Subcutaneous abdominal adipose tissue (tissue), 5 donors: Measurements from ENCODE around the gene ELMO1.

Experiments used
- H3K27ac ChIP-seq: one replicate; pipeline ENCODE4 v1.7.0; 2013; ENCODE audit warnings: low read depth, mild to moderate bottlenecking, inconsistent platforms, low read length, moderate library complexity
- H3K27me3 ChIP-seq, 5 donors: one replicate each; pipeline ENCODE4 v1.7.0; 2013; ENCODE audit warnings: low read length in 5 of 5, inconsistent platforms in 1 of 5; ENCODE audit not compliant: control insufficient read depth in 5 of 5, insufficient read depth in 4 of 5
- H3K36me3 ChIP-seq, 5 donors: one replicate each; pipeline ENCODE4 v1.7.0; 2013; ENCODE audit warnings: low read length in 5 of 5; ENCODE audit not compliant: control insufficient read depth in 5 of 5, insufficient read depth in 5 of 5
- H3K4me1 ChIP-seq, 5 donors: one replicate each; pipeline ENCODE4 v1.7.0; 2013; ENCODE audit warnings: low read length in 5 of 5, mild to moderate bottlenecking in 3 of 5, moderate library complexity in 1 of 5; ENCODE audit not compliant: control insufficient read depth in 5 of 5, insufficient read depth in 5 of 5
- H3K4me3 ChIP-seq, 5 donors: one replicate each; pipeline ENCODE4 v1.7.0; 2013; ENCODE audit warnings: low read length in 5 of 5, low read depth in 1 of 5
- H3K9ac ChIP-seq, 5 donors: one replicate each; pipeline ENCODE4 v1.7.0; 2013; ENCODE audit warnings: low read length in 5 of 5, mild to moderate bottlenecking in 4 of 5, moderate library complexity in 3 of 5
- H3K9me3 ChIP-seq, 5 donors: one replicate each; pipeline ENCODE4 v1.7.0; 2013; ENCODE audit warnings: low read length in 5 of 5; ENCODE audit not compliant: control insufficient read depth in 5 of 5
- donor health status: healthy.
- donor health status: healthy.
- donor health status: healthy.
- donor health status: healthy.
- donor health status: healthy.

The ELMO1 gene

GRCh38 chr7:36887233-36887632, 561.4 kb downstream of the ELMO1 start:
- H3K27me3 ChIP-seq: no peaks in the 10 kb centered on the region

GRCh38 chr7:36884910-36885309, 563.8 kb downstream of the ELMO1 start:
- H3K4me1 ChIP-seq: peaks cover 0 to 9% (median 0%) of the 10 kb centered on the region in 5 donors
- H3K36me3 ChIP-seq: peaks cover 2 to 28% (median 4%) of the 10 kb centered on the region in 5 donors
- H3K27ac ChIP-seq: no peak overlapping the region
- H3K9me3 ChIP-seq: no peaks in the 10 kb centered on the region
- no peak overlapping the region for H3K4me3 ChIP-seq
- H3K9ac ChIP-seq: no peak overlapping the region
- H3K27me3 ChIP-seq: no peaks in the 10 kb centered on the region

More at GRCh38 chr7:36887233-36887632, 561.4 kb downstream of the ELMO1 start:
- no peak overlapping the region for H3K27ac ChIP-seq
- no peaks in the 10 kb centered on the region for H3K9me3 ChIP-seq
- H3K4me1 ChIP-seq: no peaks in the 10 kb centered on the region
- no peak overlapping the region for H3K9ac ChIP-seq
- H3K36me3 ChIP-seq: peaks cover 2 to 28% (median 4%) of the 10 kb centered on the region in 5 donors
- H3K4me3 ChIP-seq: no peak overlapping the region

GRCh38 chr7:36884351-36884750, 564.3 kb downstream of the ELMO1 start:
- H3K36me3 ChIP-seq: peaks cover 2 to 28% (median 4%) of the 10 kb centered on the region in 5 donors
- H3K27ac ChIP-seq: no peak overlapping the region
- H3K27me3 ChIP-seq: no peaks in the 10 kb centered on the region
- no peaks in the 10 kb centered on the region for H3K9me3 ChIP-seq
- no peak overlapping the region for H3K9ac ChIP-seq
- H3K4me3 ChIP-seq: no peak overlapping the region
- H3K4me1 ChIP-seq: peaks cover 0 to 9% (median 0%) of the 10 kb centered on the region in 5 donors

DNA sequence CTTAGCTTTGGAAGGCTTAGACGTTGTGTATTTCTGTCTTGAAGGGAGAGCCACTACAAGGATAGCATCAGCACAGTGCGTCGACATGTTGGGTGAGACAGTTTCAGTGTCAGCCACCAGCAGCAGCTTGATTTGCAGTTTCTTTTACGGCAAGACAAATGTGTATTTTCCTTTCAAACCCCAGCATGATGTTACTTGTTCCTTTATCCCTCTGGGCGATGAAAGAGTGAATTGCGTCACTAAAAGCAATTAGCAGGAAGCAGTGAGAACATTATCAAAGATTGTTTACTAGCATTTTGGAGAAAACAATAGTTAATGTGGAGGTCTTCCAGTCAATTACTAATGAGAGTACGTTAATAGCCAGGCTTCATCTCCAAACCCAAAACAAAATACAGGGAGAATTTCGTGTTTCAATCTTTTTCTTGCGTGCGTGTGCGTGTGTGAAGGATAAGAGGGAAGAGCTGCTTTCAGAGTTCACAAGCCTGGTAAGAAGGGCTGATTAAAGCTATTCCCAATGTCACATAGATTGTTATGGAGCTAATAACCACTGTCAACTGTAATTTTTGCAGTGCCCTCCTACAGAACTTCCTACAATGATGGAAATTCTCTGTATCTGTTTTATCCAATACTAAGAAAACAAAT, 567.3 kb downstream of the ELMO1 start:
- Histone ChIP-seq H3K4me1 (peaks cover 0 to 9% (median 0%) of the 10 kb centered on the region in 5 donors), H3K4me3 (no peak overlapping the region), H3K27ac (no peak overlapping the region), H3K9ac (no peak overlapping the region), H3K27me3 (no peaks in the 10 kb centered on the region), H3K36me3 (peaks cover 0 to 12% (median 11%) of the 10 kb centered on the region in 5 donors), H3K9me3 (no peaks in the 10 kb centered on the region)

DNA sequence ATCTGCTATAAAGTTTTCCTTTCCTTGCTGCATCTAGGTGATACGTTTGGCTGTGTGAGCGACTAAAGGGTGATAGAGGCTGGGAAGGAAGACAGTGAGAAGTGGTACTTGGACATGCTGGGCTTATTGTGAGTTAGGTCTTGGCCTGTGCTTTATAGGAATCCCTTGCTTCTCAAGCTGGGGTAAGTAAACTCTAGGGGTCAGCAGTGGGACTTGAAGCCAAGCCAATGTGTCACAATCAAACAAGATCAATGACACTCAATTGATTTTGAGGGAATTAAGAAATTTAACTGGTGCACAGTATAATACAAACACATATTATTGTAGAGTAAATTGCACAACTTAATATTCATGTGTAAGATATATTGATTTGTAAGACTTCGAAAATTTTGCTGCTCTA, 568.6 kb downstream of the ELMO1 start:
- H3K4me1 ChIP-seq: peaks cover 0 to 9% (median 0%) of the 10 kb centered on the region in 5 donors

DNA sequence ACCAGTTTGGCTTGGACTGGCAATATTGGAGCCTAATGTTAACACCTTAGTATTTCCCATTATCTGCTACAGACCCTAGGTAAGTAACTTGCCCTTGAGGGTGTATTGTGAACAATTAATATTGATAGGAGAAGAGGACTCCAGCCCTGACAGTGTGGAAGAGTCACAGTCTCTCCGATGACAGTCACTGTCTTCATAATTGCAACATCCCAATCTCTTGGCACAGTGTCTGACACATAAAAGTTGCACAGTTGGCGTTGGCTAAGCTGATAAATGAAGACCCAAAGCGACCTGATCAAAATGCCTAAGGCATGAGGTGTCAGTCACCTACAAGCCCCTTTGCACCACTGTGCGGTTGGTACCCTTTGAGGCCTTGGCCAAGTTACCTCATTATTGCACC, 569.6 kb downstream of the ELMO1 start:
- H3K9me3 ChIP-seq: no peaks in the 10 kb centered on the region
- H3K27me3 ChIP-seq: no peaks in the 10 kb centered on the region
- peaks cover 0 to 9% (median 0%) of the 10 kb centered on the region in 5 donors for H3K4me1 ChIP-seq
- no peak overlapping the region for H3K4me3 ChIP-seq
- no peak overlapping the region for H3K27ac ChIP-seq
- peaks cover 0 to 17% (median 13%) of the 10 kb centered on the region in 5 donors for H3K36me3 ChIP-seq
- H3K9ac ChIP-seq: no peak overlapping the region

More for the DNA sequence above, 568.6 kb downstream of the ELMO1 start:
- H3K9ac ChIP-seq: no peak overlapping the region
- no peak overlapping the region for H3K27ac ChIP-seq
- H3K36me3 ChIP-seq: peaks cover 0 to 17% (median 13%) of the 10 kb centered on the region in 5 donors
- H3K27me3 ChIP-seq: no peaks in the 10 kb centered on the region
- no peak overlapping the region for H3K4me3 ChIP-seq
- no peaks in the 10 kb centered on the region for H3K9me3 ChIP-seq

DNA sequence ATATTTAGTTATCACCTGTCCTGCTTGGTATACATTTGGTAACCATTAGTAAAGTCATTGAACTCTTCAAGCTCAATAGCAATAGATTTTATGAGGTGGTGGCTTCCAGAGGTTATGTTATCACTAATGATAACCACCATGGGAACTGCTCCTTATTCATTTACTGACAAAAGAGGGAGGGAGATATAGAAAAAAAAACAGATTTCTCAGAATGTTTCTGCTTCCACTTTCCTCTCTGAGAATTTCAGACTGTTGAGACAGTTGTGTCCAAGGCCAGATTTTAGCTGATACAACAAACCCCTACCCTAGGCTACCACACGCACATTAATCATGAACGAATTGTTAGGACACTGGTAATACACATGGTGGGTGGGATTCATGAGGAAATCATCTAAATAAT, 570.4 kb downstream of the ELMO1 start:
- H3K36me3 ChIP-seq: peaks cover 0 to 19% (median 17%) of the 10 kb centered on the region in 5 donors
- no peaks in the 10 kb centered on the region for H3K27me3 ChIP-seq
- H3K27ac ChIP-seq: no peak overlapping the region
- no peaks in the 10 kb centered on the region for H3K9me3 ChIP-seq
- H3K9ac ChIP-seq: no peak overlapping the region
- H3K4me1 ChIP-seq: peaks cover 0 to 9% (median 0%) of the 10 kb centered on the region in 5 donors
- H3K4me3 ChIP-seq: no peak overlapping the region

- peaks cover 0 to 2% (median 0%) of the 10 kb centered on the region in 5 donors for H3K4me1 ChIP-seq
- H3K9ac ChIP-seq: no peak overlapping the region
These were observed 572.9 kb downstream of the ELMO1 start for GRCh38 chr7:36875794-36876193.

GRCh38 chr7:36874041-36874440, 574.6 kb downstream of the ELMO1 start:
- Histone ChIP-seq H3K9me3 (no peaks in the 10 kb centered on the region), H3K9ac (no peak overlapping the region), H3K4me3 (no peak overlapping the region), H3K4me1 (no peaks in the 10 kb centered on the region), H3K36me3 (peaks cover 4 to 47% (median 26%) of the 10 kb centered on the region in 5 donors), H3K27ac (no peak overlapping the region), H3K27me3 (no peaks in the 10 kb centered on the region)

More at GRCh38 chr7:36875794-36876193, 572.9 kb downstream of the ELMO1 start:
- H3K36me3 ChIP-seq: peaks cover 0 to 32% (median 17%) of the 10 kb centered on the region in 5 donors
- no peak overlapping the region for H3K4me3 ChIP-seq
- H3K27ac ChIP-seq: no peak overlapping the region
- H3K9me3 ChIP-seq: no peaks in the 10 kb centered on the region
- no peaks in the 10 kb centered on the region for H3K27me3 ChIP-seq

DNA sequence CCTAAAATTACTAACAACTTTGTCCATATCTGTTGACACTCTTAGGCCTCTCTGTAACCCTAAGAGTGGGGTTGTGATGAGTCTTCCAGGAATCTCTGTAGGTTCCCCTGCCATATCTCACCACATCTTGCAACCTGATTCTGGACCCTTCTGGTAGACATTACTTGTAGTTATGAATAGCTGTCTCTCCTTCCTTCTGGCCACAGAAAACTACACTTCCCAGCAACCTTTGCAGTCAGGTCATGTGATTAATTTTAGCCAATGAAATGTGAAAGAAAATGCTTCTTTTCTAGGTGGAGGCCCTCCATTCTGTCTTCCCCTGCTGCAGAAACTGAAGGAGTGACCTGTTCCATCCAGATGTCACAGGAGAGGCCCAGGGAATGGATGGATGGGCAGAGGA, 576.8 kb downstream of the ELMO1 start:
- Histone ChIP-seq H3K27me3 (no peaks in the 10 kb centered on the region), H3K27ac (no peak overlapping the region), H3K36me3 (peaks cover 4 to 51% (median 21%) of the 10 kb centered on the region in 5 donors), H3K9me3 (no peaks in the 10 kb centered on the region), H3K9ac (no peak overlapping the region), H3K4me3 (no peak overlapping the region), H3K4me1 (no peaks in the 10 kb centered on the region)
